A549 (cell line): ENCODE measurements around the gene MSL3B.

ENCODE experiments used
- ATAC-seq, 2 experiments: fragments of 200-7000 bp in 1 of 2; fragments of >200 bp in 1 of 2; cut with Nextera tagmentation in 1 of 2; cut with Tn5 transposase in 1 of 2; 3 replicates each; pipeline versions ENCODE4 v1.8.0 to v1.9.1; 2018 to 2020; ENCODE audit warnings: mild to moderate bottlenecking in 1 of 2, moderate library complexity in 1 of 2
- CTCF ChIA-PET: fragments of 300-600 bp; sonication (Branson Sonifier 250); formaldehyde crosslinking; extraction: SDS; loops from one replicate; lab custom pipeline; 2021; ENCODE audit warnings: antibody characterized with exemption, inconsistent platforms; lab: Yijun Ruan, JAX
- POLR2A ChIA-PET: fragments of 350-600 bp; formaldehyde crosslinking; extraction: SDS; loops from one replicate; lab custom pipeline; 2021; ENCODE audit warnings: antibody characterized with exemption, inconsistent platforms; lab: Yijun Ruan, JAX
- DNase-seq, 2 experiments: peaks; one replicate each; pipeline versions ENCODE4 v3.0.0 to v3.0.0-alpha.2; 2011 to 2016; ENCODE audit warnings: low read depth in 1 of 2, low spot score in 1 of 2
- FAIRE-seq: peaks from 2 replicates; lab custom pipeline; 2011; peaks lifted over from hg19 to GRCh38; lab: Jason Lieb, UNC
- H3K27ac ChIP-seq, 2 experiments: fragments of >200 bp; sonication (Bioruptor Twin); formaldehyde crosslinking; 3 replicates each; pipeline ENCODE4 v1.5.1; 2016 to 2017
- H3K4me1 ChIP-seq: fragments of >200 bp; sonication (Bioruptor Twin); formaldehyde crosslinking; 3 replicates; pipeline ENCODE4 v1.6.1; 2016
- H3K4me2 ChIP-seq: fragments of >200 bp; sonication (Bioruptor Twin); formaldehyde crosslinking; 3 replicates; pipeline ENCODE4 v1.6.1; 2016
- H3K4me3 ChIP-seq: fragments of >200 bp; sonication (Bioruptor Twin); formaldehyde crosslinking; 3 replicates; pipeline ENCODE4 v1.5.1; 2016
- H3K9me3 ChIP-seq: fragments of >200 bp; sonication (Bioruptor Twin); formaldehyde crosslinking; 3 replicates; pipeline ENCODE4 v1.6.1; 2016
- BHLHE40 ChIP-seq: IDR thresholded peaks from 2 replicates; pipeline ENCODE4 v1.6.1; 2012; ENCODE audit warnings: low read depth, low read length, inconsistent platforms
- CEBPB ChIP-seq, 2 experiments: fragments of >200 bp in 1 of 2; sonication (Bioruptor Twin) in 1 of 2; formaldehyde crosslinking in 1 of 2; IDR thresholded peaks; 2 replicates each; pipeline ENCODE4 v1.6.1; 2012 to 2016
- CTCF ChIP-seq: fragments of >200 bp; sonication (Bioruptor Twin); formaldehyde crosslinking; IDR thresholded peaks from 3 replicates; pipeline ENCODE4 v1.5.1; 2016
- EHF ChIP-seq: fragments of 250-450 bp; sonication (Bioruptor Pico); IDR thresholded peaks from 2 replicates; pipeline ENCODE4 v1.5.0; 2020; ENCODE audit warnings: mild to moderate bottlenecking
- EHMT2 ChIP-seq: fragments of 200-600 bp; sonication (generic); IDR thresholded peaks from 2 replicates; pipeline ENCODE4 v1.6.1; 2016; ENCODE audit warnings: antibody characterized with exemption, low read depth, mild to moderate bottlenecking, moderate library complexity
- FOXS1 ChIP-seq: fragments of 250-450 bp; sonication (Bioruptor Pico); IDR thresholded peaks from 2 replicates; pipeline ENCODE4 v1.5.0; 2020; ENCODE audit warnings: mild to moderate bottlenecking, moderate library complexity
- GATA3 ChIP-seq: IDR thresholded peaks from 2 replicates; pipeline ENCODE4 v1.6.1; 2012; ENCODE audit warnings: borderline replicate concordance
- HDAC2 ChIP-seq: fragments of 200-600 bp; sonication (generic); IDR thresholded peaks from 2 replicates; pipeline ENCODE4 v1.6.1; 2016
- HES2 ChIP-seq: fragments of >200 bp; sonication (Bioruptor Twin); formaldehyde crosslinking; IDR thresholded peaks from 2 replicates; pipeline ENCODE4 v1.6.1; 2016
- HEYL ChIP-seq: fragments of 250-450 bp; sonication (Bioruptor Pico); IDR thresholded peaks from 2 replicates; pipeline ENCODE4 v1.8.0; 2021; ENCODE audit warnings: mild to moderate bottlenecking, moderate library complexity
- HMGXB4 ChIP-seq: fragments of 250-450 bp; sonication (Bioruptor Pico); IDR thresholded peaks from 2 replicates; pipeline ENCODE4 v1.5.0; 2021; ENCODE audit warnings: mild to moderate bottlenecking, moderate library complexity, borderline replicate concordance
- HOXA7 ChIP-seq: fragments of 250-450 bp; sonication (Bioruptor Pico); IDR thresholded peaks from 2 replicates; pipeline ENCODE4 v1.5.0; 2020; ENCODE audit warnings: mild to moderate bottlenecking, moderate library complexity
- HOXB13 ChIP-seq: fragments of 250-450 bp; sonication (Bioruptor Pico); IDR thresholded peaks from 2 replicates; pipeline ENCODE4 v1.5.0; 2020; ENCODE audit warnings: low read depth, mild to moderate bottlenecking, moderate library complexity
- HOXB5 ChIP-seq: fragments of 250-450 bp; sonication (Bioruptor Pico); IDR thresholded peaks from 2 replicates; pipeline ENCODE4 v1.5.0; 2020; ENCODE audit warnings: mild to moderate bottlenecking, moderate library complexity
- JUN ChIP-seq, 2 experiments: fragments of >200 bp; sonication (Bioruptor Twin); formaldehyde crosslinking; IDR thresholded peaks; 2 replicates in 1 of 2; 3 replicates in 1 of 2; pipeline ENCODE4 v1.6.1; 2016 to 2017
- JUNB ChIP-seq: fragments of >200 bp; sonication (Bioruptor Twin); formaldehyde crosslinking; IDR thresholded peaks from 2 replicates; pipeline ENCODE4 v1.6.1; 2016
- KDM1A ChIP-seq: fragments of 200-600 bp; sonication (generic); IDR thresholded peaks from 2 replicates; pipeline ENCODE4 v1.6.1; 2016; ENCODE audit warnings: low read depth, mild to moderate bottlenecking
- KDM5A ChIP-seq: fragments of 200-600 bp; sonication (generic); IDR thresholded peaks from 2 replicates; pipeline ENCODE4 v1.6.1; 2016; ENCODE audit warnings: antibody characterized with exemption, mild to moderate bottlenecking
- MAZ ChIP-seq: fragments of 150-350 bp; IDR thresholded peaks from 2 replicates; pipeline ENCODE4 v1.6.1; 2014; ENCODE audit warnings: antibody characterized with exemption, low read depth, low read length, borderline replicate concordance
- NFE2L2 ChIP-seq: fragments of 150-350 bp; conservative IDR thresholded peaks from 2 replicates; pipeline ENCODE4 v1.6.1; 2014; ENCODE audit warnings: low read length
- NPAS2 ChIP-seq: fragments of 250-450 bp; sonication (Bioruptor Pico); IDR thresholded peaks from 2 replicates; pipeline ENCODE4 v1.8.0; 2022; ENCODE audit warnings: mild to moderate bottlenecking, moderate library complexity, borderline replicate concordance
- NR3C1 ChIP-seq: fragments of >200 bp; sonication (Bioruptor Twin); formaldehyde crosslinking; IDR thresholded peaks from 3 replicates; pipeline ENCODE4 v1.6.1; 2017
- POLR2A ChIP-seq: IDR thresholded peaks from 2 replicates; pipeline ENCODE4 v1.6.1; 2012; ENCODE audit warnings: mild to moderate bottlenecking, low read length
- POLR2AphosphoS2 ChIP-seq: conservative IDR thresholded peaks from 2 replicates; pipeline ENCODE4 v1.6.1; 2012; ENCODE audit warnings: low read length, improper control_type of control experiment, inconsistent platforms
- RARB ChIP-seq: fragments of 250-450 bp; sonication (Bioruptor Pico); IDR thresholded peaks from 2 replicates; pipeline ENCODE4 v1.8.0; 2021; ENCODE audit warnings: mild to moderate bottlenecking, moderate library complexity
- RCOR1 ChIP-seq: fragments of 150-350 bp; IDR thresholded peaks from 2 replicates; pipeline ENCODE4 v1.6.1; 2014; ENCODE audit warnings: antibody characterized with exemption, low read length, low read depth
- RNF2 ChIP-seq: fragments of 200-600 bp; sonication (generic); IDR thresholded peaks from 2 replicates; pipeline ENCODE4 v1.6.1; 2016; ENCODE audit warnings: low read depth, mild to moderate bottlenecking, antibody characterized with exemption, moderate library complexity, borderline replicate concordance
- SMC3 ChIP-seq: fragments of >200 bp; sonication (Bioruptor Twin); formaldehyde crosslinking; IDR thresholded peaks from 3 replicates; pipeline ENCODE4 v1.6.1; 2018; ENCODE audit warnings: inconsistent platforms
- TFCP2L1 ChIP-seq: fragments of 250-450 bp; sonication (Bioruptor Pico); IDR thresholded peaks from 2 replicates; pipeline ENCODE4 v1.5.0; 2021; ENCODE audit warnings: mild to moderate bottlenecking
- TP53 ChIP-seq: fragments of 250-450 bp; sonication (Bioruptor Pico); IDR thresholded peaks from 2 replicates; pipeline ENCODE4 v1.5.0; 2021; ENCODE audit warnings: mild to moderate bottlenecking, moderate library complexity
- USF2 ChIP-seq: fragments of 450-650 bp; IDR thresholded peaks from 2 replicates; pipeline ENCODE4 v1.6.1; 2014; ENCODE audit warnings: antibody characterized with exemption
- ZFP36 ChIP-seq: fragments of 450-650 bp; IDR thresholded peaks from 2 replicates; pipeline ENCODE4 v1.6.1; 2014; ENCODE audit warnings: borderline replicate concordance; ENCODE audit not compliant: partially characterized antibody
- ZNF302 ChIP-seq: fragments of 250-450 bp; sonication (Bioruptor Pico); IDR thresholded peaks from 2 replicates; pipeline ENCODE4 v1.9.0; 2021; ENCODE audit warnings: inconsistent platforms, mild to moderate bottlenecking, moderate library complexity
- ZSCAN20 ChIP-seq: fragments of 250-450 bp; sonication (Bioruptor Pico); IDR thresholded peaks from 2 replicates; pipeline ENCODE4 v1.8.0; 2022; ENCODE audit warnings: mild to moderate bottlenecking, moderate library complexity
- WGBS: methylation state at CpG from one replicate; pipeline ENCODE4 v1.1.6; 2017; ENCODE audit errors: missing lambda C conversion rate; 5-methylcytosine and 5-hydroxymethylcytosine counted together
- TF ChIP-seq, protein P1 (sequence below): IDR thresholded peaks from 2 replicates; pipeline ENCODE4 v1.6.1; 2012; ENCODE audit warnings: low read depth, borderline replicate concordance
- TF ChIP-seq, protein P2 (sequence below): IDR thresholded peaks from 2 replicates; pipeline ENCODE4 v1.6.1; 2012
- TF ChIP-seq, protein P3 (sequence below): IDR thresholded peaks from 2 replicates; pipeline ENCODE4 v1.6.1; 2012

MSL3B gene

GRCh38 chr2:233867993-233868532 is at the start of gene MSL3B:
TSS of gene MSL3B (minus strand) at chr2:233868386.
- ChIA-PET POLR2A (interaction anchor here (0.8 to 1.0 kb wide), 2 partner anchors 10 to 13 kb away, joined by 3 to 5 read pairs; no protein-coding TSS in a partner anchor), CTCF (interaction anchor here (0.5 to 3.5 kb wide), 6 partner anchors 11 to 147 kb away, joined by 3 to 31 read pairs (median 3); no protein-coding TSS in a partner anchor)
- FAIRE-seq: no peak
- DNase-seq: peak; percentile 64 to 82
- Histone ChIP-seq H3K4me1 (no peaks in the 10 kb centered on the region), H3K4me3 (peak within 1 kb of the TSS; percentile 68), H3K4me2 (peak within 1 kb of the TSS; percentile 79), H3K27ac (peak within 1 kb of the TSS; percentile 92 to 93), H3K9me3 (peaks cover 33% of the 10 kb centered on the region; the same call in 2 of the 3 replicates)
- 1% methylated on average over 50 of the region's 50 CpGs for WGBS
- peak; percentile 81 to 90 for ATAC-seq
- TF ChIP-seq HOXA7 (CRISPR knock-in tag) (no peak), EHMT2 (no peak), KDM5A (0 out of 2 replicates have a peak, but pooled peaks have one; percentile 35), NFE2L2 (no peak), POLR2AphosphoS2 (no peak), TFCP2L1 (CRISPR knock-in tag) (no peak), CEBPB (IDR thresholded peaks at IDR 0.05) (no peak), ZFP36 (no peak), HOXB5 (CRISPR knock-in tag) (no peak), POLR2A (peak; percentile 72), SMC3 (no peak), HDAC2 (no peak), NR3C1 (no peak), HES2 (no peak), HMGXB4 (CRISPR knock-in tag) (0 out of 2 replicates have a peak, but pooled peaks have one; percentile 31), FOXS1 (no peak), ZNF302 (CRISPR knock-in tag) (no peak), CTCF (no peak), EHF (no peak), RCOR1 (no peak), GATA3 (no peak; the same call in 1 of the 2 replicates), KDM1A (no peak), HOXB13 (CRISPR knock-in tag) (no peak), BHLHE40 (no peak), JUN (IDR thresholded peaks at IDR 0.05) (peak; percentile 68 to 73; a peak in 4 of 5 replicates), USF2 (peak; percentile 61; the same call in 1 of the 2 replicates), JUNB (no peak), NPAS2 (CRISPR knock-in tag) (no peak), ZSCAN20 (no peak), RARB (CRISPR knock-in tag) (no peak), HEYL (no peak), TP53 (CRISPR knock-in tag) (0 out of 2 replicates have a peak, but pooled peaks have one; percentile 32), RNF2 (0 out of 2 replicates have a peak, but pooled peaks have one; percentile 46), MAZ (no peak)
- TF ChIP-seq, protein P1, sequence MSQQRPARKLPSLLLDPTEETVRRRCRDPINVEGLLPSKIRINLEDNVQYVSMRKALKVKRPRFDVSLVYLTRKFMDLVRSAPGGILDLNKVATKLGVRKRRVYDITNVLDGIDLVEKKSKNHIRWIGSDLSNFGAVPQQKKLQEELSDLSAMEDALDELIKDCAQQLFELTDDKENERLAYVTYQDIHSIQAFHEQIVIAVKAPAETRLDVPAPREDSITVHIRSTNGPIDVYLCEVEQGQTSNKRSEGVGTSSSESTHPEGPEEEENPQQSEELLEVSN: peak; percentile 95
- TF ChIP-seq, protein P2, sequence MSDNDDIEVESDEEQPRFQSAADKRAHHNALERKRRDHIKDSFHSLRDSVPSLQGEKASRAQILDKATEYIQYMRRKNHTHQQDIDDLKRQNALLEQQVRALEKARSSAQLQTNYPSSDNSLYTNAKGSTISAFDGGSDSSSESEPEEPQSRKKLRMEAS: peak; percentile 95
- TF ChIP-seq, protein P3, sequence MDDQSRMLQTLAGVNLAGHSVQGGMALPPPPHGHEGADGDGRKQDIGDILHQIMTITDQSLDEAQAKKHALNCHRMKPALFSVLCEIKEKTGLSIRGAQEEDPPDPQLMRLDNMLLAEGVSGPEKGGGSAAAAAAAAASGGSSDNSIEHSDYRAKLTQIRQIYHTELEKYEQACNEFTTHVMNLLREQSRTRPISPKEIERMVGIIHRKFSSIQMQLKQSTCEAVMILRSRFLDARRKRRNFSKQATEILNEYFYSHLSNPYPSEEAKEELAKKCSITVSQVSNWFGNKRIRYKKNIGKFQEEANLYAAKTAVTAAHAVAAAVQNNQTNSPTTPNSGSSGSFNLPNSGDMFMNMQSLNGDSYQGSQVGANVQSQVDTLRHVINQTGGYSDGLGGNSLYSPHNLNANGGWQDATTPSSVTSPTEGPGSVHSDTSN: no peak
